HG03571 (cell line): ENCODE results near the gene ACOXL.

Experiments
- ATAC-seq: cut with Tn5 transposase; IDR thresholded peaks from one replicate; pipeline ENCODE4 v1.9.1; 2021; ENCODE audit not compliant: unreplicated experiment

Gene ACOXL

GRCh38 chr2:111148225-111148873 is 416.0 kb downstream of the ACOXL start:
- ATAC-seq: no peak

- no peak for ATAC-seq
These were observed 416.6 kb downstream of the ACOXL start for GRCh38 chr2:111148925-111149324.

GRCh38 chr2:111149882-111150455 is 417.6 kb downstream of the ACOXL start:
- ATAC-seq: no peak

GRCh38 chr2:111154758-111155157 is 422.4 kb downstream of the ACOXL start:
- ATAC-seq: no peak

GRCh38 chr2:111155610-111156009 is 423.2 kb downstream of the ACOXL start:
- ATAC-seq: no peak

- no peak for ATAC-seq
These were observed 424.2 kb downstream of the ACOXL start for GRCh38 chr2:111156529-111156928.

- peak; percentile 34 for ATAC-seq
These were observed 424.8 kb downstream of the ACOXL start for GRCh38 chr2:111157071-111157661.

- peak; percentile 42 for ATAC-seq
These were observed 425.4 kb downstream of the ACOXL start for GRCh38 chr2:111157798-111158197.

GRCh38 chr2:111159641-111160040 is 427.3 kb downstream of the ACOXL start:
- ATAC-seq: no peak

- no peak for ATAC-seq
These were observed 428.4 kb downstream of the ACOXL start for GRCh38 chr2:111160758-111161157.

GRCh38 chr2:111161971-111162370 is 429.6 kb downstream of the ACOXL start:
- ATAC-seq: no peak

GRCh38 chr2:111162718-111163331 is 430.5 kb downstream of the ACOXL start:
- ATAC-seq: no peak

- ATAC-seq: no peak
These were observed 431.7 kb downstream of the ACOXL start for GRCh38 chr2:111164078-111164477.

- ATAC-seq: no peak
These were observed 432.7 kb downstream of the ACOXL start for GRCh38 chr2:111165084-111165483.

- no peak for ATAC-seq
These were observed 433.7 kb downstream of the ACOXL start for GRCh38 chr2:111166115-111166514.

- no peak for ATAC-seq
These were observed 434.9 kb downstream of the ACOXL start for GRCh38 chr2:111167076-111167862.

- ATAC-seq: no peak
These were observed 435.4 kb downstream of the ACOXL start for GRCh38 chr2:111167863-111168162.
